AG04450 (cell line): ENCODE measurements around the gene CD69. TPM values are rescaled to one million over a fixed set of nuclear protein-coding genes. Genes with fewer than 3 reads are reported as not detected.

ENCODE experiments used
- CTCF ChIA-PET: fragments of 300-600, 350-600 bp; formaldehyde crosslinking; extraction: SDS; loops from one replicate; lab custom pipeline; 2022; ENCODE audit warnings: antibody characterized with exemption, inconsistent platforms; lab: Charles Lee
- POLR2A ChIA-PET: fragments of 350-600 bp; formaldehyde crosslinking; extraction: SDS; loops from one replicate; lab custom pipeline; 2021; ENCODE audit warnings: antibody characterized with exemption, inconsistent platforms; lab: Yijun Ruan, JAX
- DNase-seq: peaks from one replicate; pipeline ENCODE4 v3.0.0-alpha.2; 2011; ENCODE audit warnings: low read depth, low spot score
- H3K27ac ChIP-seq: one replicate; pipeline ENCODE4 v1.5.1; 2012; ENCODE audit warnings: low read depth, low read length, control low read depth
- H3K27me3 ChIP-seq: one replicate; pipeline ENCODE4 v1.6.0; 2012; ENCODE audit warnings: low read length; ENCODE audit not compliant: control insufficient read depth, insufficient read depth
- H3K4me3 ChIP-seq: 2 replicates; pipeline ENCODE4 v1.5.1; 2011; ENCODE audit warnings: mild to moderate bottlenecking, low read depth, low read length, control low read depth
- H3K9me3 ChIP-seq: 2 replicates; pipeline ENCODE4 v1.5.1; 2012; ENCODE audit warnings: low read length; ENCODE audit not compliant: control insufficient read depth, insufficient read depth
- CTCF ChIP-seq: IDR thresholded peaks from 2 replicates; pipeline ENCODE4 v1.5.1; 2011; ENCODE audit warnings: low read depth, low read length, control low read depth, inconsistent platforms
- polyA plus RNA-seq: library from polyadenylated mRNA; depleted of rRNA; stranded (reverse); fragments of >200 nt; gene quantifications from 2 replicates; pipeline ENCODE4 v1.2.3, GENCODE V29; 2011

The CD69 gene
- polyA plus RNA-seq, 1 experiment = not detected

- Histone ChIP-seq H3K27ac (no peak overlapping the region), H3K27me3 (no peaks in the 10 kb centered on the region), H3K9me3 (no peaks in the 10 kb centered on the region), H3K4me3 (no peak overlapping the region)
- ChIA-PET CTCF (interaction anchor here (0.8 to 1.0 kb wide), 2 partner anchors 9 to 29 kb away, joined by 3 to 4 read pairs; no protein-coding TSS in a partner anchor), POLR2A (interaction anchor here (0.6 kb wide), 1 partner anchor 20 kb away, joined by 4 read pairs; no protein-coding TSS in a partner anchor)
- no peak for TF ChIP-seq CTCF
- no peak for DNase-seq
These were observed 5.1 kb downstream of the CD69 start for GRCh38 chr12:9755567-9755966.

- H3K4me3 ChIP-seq = no peak overlapping the region
- H3K27ac ChIP-seq = no peak overlapping the region
- H3K9me3 ChIP-seq = no peaks in the 10 kb centered on the region
- no peak for TF ChIP-seq CTCF
- DNase-seq = no peak
- POLR2A ChIA-PET = no interaction called here
- no peaks in the 10 kb centered on the region for H3K27me3 ChIP-seq
- CTCF ChIA-PET = interaction anchor here (1.0 to 1.5 kb wide), 2 partner anchors 8 to 172 kb away, joined by 3 to 4 read pairs; no protein-coding TSS in a partner anchor
These were observed 5.7 kb downstream of the CD69 start for GRCh38 chr12:9755035-9755434.

- CTCF ChIA-PET = interaction anchor here (1.4 to 5.0 kb wide), 3 partner anchors 13 to 186 kb away, joined by 3 to 68 read pairs (median 3); no protein-coding TSS in a partner anchor
- no peak for TF ChIP-seq CTCF
- Histone ChIP-seq H3K27me3 (no peaks in the 10 kb centered on the region), H3K9me3 (no peaks in the 10 kb centered on the region), H3K4me3 (no peak overlapping the region), H3K27ac (no peak overlapping the region)
- POLR2A ChIA-PET = no interaction called here
- DNase-seq = no peak
These were observed 6.4 kb downstream of the CD69 start for GRCh38 chr12:9754099-9754927.

- POLR2A ChIA-PET = no interaction called here
- CTCF ChIA-PET = interaction anchor here (0.9 to 7.3 kb wide), 5 partner anchors 12 to 386 kb away, joined by 3 to 128 read pairs (median 68); no protein-coding TSS in a partner anchor
- Histone ChIP-seq H3K9me3 (no peaks in the 10 kb centered on the region), H3K27ac (no peak overlapping the region), H3K27me3 (no peaks in the 10 kb centered on the region), H3K4me3 (no peak overlapping the region)
- no peak for DNase-seq
- TF ChIP-seq CTCF = no peak
These were observed 7.2 kb downstream of the CD69 start for GRCh38 chr12:9753498-9753897.

GRCh38 chr12:9753073-9753472 lies 7.6 kb downstream of the CD69 start:
- no peak overlapping the region for H3K27ac ChIP-seq
- no peak overlapping the region for H3K4me3 ChIP-seq
- DNase-seq = no peak
- ChIA-PET CTCF (interaction anchor here (0.9 to 7.3 kb wide), 5 partner anchors 12 to 387 kb away, joined by 3 to 128 read pairs (median 68); no protein-coding TSS in a partner anchor), POLR2A (no interaction called here)
- TF ChIP-seq CTCF = no peak
- H3K27me3 ChIP-seq = no peaks in the 10 kb centered on the region
- H3K9me3 ChIP-seq = no peaks in the 10 kb centered on the region
